GM12878 (cell line): Measurements from ENCODE around the gene LHX2.

Experiments used
- BHLHE40 ChIP-seq, 2 experiments: fragments of 450-650 bp in 1 of 2; IDR thresholded peaks; 2 replicates each; pipeline ENCODE4 v1.6.1; 2011 to 2017; ENCODE audit warnings: low read depth in 2 of 2, borderline replicate concordance in 1 of 2, improper control_type of control experiment in 1 of 2, low read length in 1 of 2, mild to moderate bottlenecking in 1 of 2
- EZH2 ChIP-seq: IDR thresholded peaks from 2 replicates; pipeline ENCODE4 v1.6.1; 2012; ENCODE audit warnings: low read depth, mild to moderate bottlenecking, control low read depth, inconsistent platforms, low read length, borderline replicate concordance; ENCODE audit not compliant: control insufficient read depth
- STAT3 ChIP-seq: IDR thresholded peaks from 2 replicates; pipeline ENCODE4 v1.6.1; 2011; ENCODE audit warnings: low read depth, low read length, improper control_type of control experiment
- ZBTB4 ChIP-seq: fragments of 450-650 bp; formaldehyde crosslinking; IDR thresholded peaks from 2 replicates; pipeline ENCODE4 v1.4.0; 2022; ENCODE audit warnings: mild to moderate bottlenecking, moderate library complexity

GRCh38 chr9:124016175-124017050 lies 4.8 kb downstream of the LHX2 start:
- TF ChIP-seq ZBTB4 (no peak), BHLHE40 (IDR thresholded peaks at IDR 0.05; ENCODE audit: borderline replicate concordance in 1 of 2, low read depth in 2 of 2, low read length in 1 of 2) (no peak), STAT3 (no peak), EZH2 (peak; percentile 97)
